NCI-H1105 treated with DMSO at 0.1 percent for 48 hours (cell line): ENCODE measurements around the gene ATF6.

ENCODE experiments used
- DNase-seq: peaks from one replicate; lab custom pipeline; 2025; lab: John Stamatoyannopoulos, UW

The ATF6 gene

DNA sequence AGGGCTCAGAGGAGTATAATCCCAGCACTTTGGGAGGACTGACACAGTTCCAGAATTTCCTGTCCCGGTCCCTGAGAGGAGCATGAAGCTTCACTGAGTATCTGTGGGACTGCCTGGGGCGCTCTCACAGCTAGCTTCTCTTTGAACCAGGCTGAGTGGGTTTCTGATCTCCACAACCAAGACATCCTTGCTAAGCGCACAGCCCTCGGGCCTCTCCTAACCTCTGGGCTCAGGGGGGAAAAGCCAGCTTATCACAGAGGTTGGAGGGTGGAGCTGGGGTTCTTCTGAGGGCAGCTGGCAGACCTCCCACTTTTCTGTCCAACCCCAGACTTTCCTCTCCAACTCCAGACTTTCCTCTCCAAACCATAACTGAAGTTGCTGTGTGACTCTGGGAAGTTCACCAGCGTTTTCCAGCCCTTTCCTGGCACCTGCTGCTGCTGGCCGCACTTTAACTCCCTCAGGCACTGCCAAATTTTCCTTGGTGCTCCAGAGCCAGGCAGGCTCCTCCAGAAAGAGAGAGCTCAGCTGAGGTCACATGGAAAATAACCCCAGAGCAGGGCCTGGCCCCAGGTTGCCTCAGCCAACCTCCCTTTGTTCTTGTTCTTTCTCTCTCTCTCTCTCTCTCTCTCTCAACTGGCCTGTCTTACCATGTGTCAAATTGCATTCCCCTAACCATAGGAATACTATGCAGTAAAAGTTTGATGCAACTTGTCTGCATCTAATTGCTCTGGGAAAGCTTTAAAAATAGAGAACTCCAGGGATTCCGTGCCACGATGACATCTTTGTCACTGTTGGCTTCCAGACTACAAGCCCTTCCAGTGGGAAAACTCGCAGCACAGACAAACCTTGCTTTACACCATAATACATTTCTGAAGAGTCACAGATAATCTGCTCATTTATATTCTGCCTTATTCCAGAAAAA is 208.1 kb downstream of the ATF6 start:
- DNase-seq: no peak

GRCh38 chr1:161978011-161978790 is 212.1 kb downstream of the ATF6 start:
- DNase-seq: no peak

DNA sequence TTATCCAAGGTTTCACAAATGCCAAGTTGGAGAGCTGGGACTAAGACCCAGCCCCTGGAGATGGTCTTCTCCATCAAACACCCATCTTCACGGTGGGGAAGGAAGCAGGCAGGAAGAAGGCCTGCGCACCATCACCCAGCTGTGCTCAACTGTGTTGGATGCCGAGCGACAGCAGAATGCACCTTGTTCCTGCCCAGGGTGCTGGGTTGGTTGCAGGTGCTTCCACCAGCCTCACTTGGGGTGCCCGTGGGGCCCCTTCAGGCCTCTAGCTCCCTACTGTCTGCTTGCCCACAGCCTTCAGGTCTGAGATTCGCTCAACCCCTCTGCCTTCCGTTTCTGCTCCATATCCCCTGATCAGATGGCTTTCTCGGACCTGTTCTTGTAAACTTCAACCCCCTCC is 215.0 kb downstream of the ATF6 start:
- no peak for DNase-seq

GRCh38 chr1:161981735-161982506 is 215.8 kb downstream of the ATF6 start:
- no peak for DNase-seq

DNA sequence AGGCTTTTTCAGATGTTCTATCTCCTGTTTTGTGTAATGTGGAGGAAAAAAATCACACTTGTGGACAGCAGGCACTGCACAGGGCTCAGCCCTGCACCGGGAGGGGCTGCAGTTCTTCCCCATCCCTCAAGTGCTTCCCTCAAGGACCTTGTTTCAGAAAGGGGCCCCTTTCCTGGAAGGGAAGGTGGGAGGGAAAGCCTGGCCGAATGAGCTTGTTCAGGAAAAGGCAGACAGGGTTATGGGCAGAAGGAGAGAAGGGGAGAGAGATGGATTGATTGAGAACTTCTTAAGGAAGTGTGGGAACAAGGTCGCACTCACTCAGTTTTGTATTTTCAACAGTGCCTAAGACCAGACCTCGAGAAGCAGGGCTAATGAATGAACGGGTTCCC is 216.4 kb downstream of the ATF6 start:
- no peak for DNase-seq

DNA sequence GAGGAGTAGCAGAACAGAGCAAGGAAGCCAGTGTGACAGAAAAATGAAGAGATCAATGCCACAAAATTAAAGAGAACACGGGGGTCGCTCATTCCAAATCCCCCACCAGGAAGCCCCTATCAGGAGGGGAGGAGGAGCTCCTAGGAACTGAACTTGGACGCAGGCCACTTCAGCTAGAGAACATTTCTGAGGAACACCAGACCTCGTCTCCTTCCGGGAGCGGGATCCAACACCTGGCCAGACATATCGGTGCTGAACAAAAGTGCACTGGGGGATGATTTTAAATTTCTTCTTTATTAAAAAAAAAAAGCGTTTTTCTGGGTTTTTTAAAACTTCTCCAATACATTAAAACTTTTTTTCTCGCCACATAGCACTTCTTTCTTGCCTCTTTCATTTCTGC is 216.8 kb downstream of the ATF6 start:
- no peak for DNase-seq

DNA sequence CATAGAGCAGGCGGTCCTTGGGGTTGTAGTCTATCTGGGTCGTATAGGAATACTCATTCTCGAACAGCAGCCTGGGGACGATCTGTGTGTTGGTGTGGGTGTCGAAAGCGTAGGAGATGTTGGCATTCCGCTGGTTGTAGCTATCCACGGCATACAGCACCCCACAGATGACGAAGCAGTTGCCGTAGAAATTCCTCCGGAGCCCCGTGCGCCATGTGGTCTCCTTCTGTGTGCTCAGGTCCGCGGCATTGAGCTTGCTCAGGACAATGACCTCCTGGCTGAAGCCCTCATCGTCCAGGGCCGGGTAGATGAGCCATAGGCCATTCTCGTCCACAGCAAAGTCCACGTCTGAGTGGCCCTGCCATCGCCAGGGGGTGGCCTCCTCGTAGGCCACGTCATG is 217.6 kb downstream of the ATF6 start:
- no peak for DNase-seq

GRCh38 chr1:161985301-161985822 is 219.2 kb downstream of the ATF6 start:
- DNase-seq: no peak

GRCh38 chr1:161986328-161986727 is 220.2 kb downstream of the ATF6 start:
- no peak for DNase-seq

- no peak for DNase-seq
Measured at GRCh38 chr1:161987303-161987702, 221.2 kb downstream of the ATF6 start.

DNA sequence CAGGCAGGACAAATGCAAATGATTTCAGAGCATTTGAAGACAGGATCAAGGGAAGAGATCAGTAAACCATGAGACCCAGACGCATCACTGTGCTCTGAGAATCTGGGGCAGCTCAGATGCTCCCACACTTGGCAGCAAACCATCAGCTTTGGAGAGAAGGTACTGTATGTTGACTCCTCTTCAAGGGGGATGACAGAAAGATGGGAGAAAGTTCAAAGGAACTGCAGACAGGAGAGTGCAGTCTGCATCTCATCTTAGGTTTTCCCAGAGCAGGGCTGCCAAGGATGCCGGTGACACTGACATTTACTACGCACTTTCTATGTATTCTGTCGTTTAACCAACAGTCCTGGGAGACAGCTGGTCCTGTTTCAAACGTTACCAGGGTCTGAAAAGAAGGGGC is 221.8 kb downstream of the ATF6 start:
- DNase-seq: no peak

GRCh38 chr1:161988413-161988812 is 222.3 kb downstream of the ATF6 start:
- no peak for DNase-seq

GRCh38 chr1:161989108-161989507 is 223.0 kb downstream of the ATF6 start:
- no peak for DNase-seq

- DNase-seq: no peak
Measured at GRCh38 chr1:161989786-161990185, 223.7 kb downstream of the ATF6 start.

GRCh38 chr1:161993576-161993975 is 227.5 kb downstream of the ATF6 start:
- DNase-seq: no peak

- DNase-seq: no peak
Measured at GRCh38 chr1:161994175-161994668, 228.1 kb downstream of the ATF6 start.

- no peak for DNase-seq
Measured at GRCh38 chr1:161997152-161997551, 231.0 kb downstream of the ATF6 start.

- no peak for DNase-seq
Measured at GRCh38 chr1:161998811-161999210, 232.7 kb downstream of the ATF6 start.

DNA sequence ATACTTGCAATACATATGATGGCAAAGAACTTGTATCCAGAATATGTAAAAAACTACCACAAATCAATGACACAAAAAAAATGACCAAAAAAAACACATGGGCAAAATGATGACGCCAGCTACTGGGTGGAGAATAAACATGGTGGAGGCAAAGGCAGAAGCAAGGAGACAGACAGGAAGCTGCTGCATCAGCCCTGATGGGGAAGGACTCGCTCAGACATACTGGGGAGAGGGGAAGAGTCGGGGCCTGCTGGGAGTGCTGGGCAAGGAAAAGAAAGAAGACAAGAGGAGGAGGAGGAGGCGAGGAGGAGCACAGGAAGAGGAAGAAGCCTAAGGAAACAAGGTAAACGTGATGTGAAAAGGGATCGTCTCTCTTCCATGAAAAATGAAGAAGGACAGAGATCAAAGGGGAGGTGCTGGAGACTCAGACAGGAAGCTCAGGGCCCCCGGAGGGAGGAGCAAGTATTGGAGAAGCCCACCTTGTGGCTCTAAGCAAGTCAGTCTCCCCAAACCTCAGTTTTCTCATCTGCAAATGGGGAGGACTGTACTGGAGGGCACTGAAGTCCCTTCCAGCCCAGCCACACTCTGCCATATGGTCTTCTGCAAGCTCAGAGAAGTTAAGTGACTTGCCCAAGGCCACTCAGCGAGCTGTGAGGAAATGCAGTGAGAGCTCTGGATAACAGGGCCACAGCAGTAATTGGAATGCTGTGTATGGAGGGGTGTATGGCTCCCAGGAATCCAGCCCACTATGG is 233.4 kb downstream of the ATF6 start:
- no peak for DNase-seq

DNA sequence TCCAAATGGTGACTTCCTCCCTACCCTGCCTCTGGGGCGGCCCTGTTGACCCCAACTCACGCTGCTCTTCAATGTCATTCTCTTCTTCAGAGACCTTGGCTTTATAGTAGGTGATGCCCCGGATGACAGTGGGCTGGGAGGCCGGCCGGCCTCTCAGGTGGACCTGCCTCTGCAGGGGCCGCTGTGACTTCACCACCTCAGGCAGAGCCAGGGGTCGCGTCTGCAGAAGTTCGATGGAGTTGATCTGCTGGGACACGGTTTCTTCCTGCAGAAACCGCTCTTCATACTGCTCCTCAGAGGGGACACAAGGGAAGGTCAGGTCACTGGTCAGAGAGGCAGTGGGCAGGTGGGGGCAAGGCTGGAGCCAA is 233.9 kb downstream of the ATF6 start:
- DNase-seq: no peak

GRCh38 chr1:162003061-162003829 is 237.1 kb downstream of the ATF6 start:
- no peak for DNase-seq
